HEK293 (cell line): ENCODE results near the gene ZAR1.
A peak's percentile ranks its signal among the peaks of the same experiment; 100 is the strongest.

Source experiments
- CTCF ChIA-PET: fragments of 350-600 bp; formaldehyde crosslinking; extraction: SDS; loops from one replicate; lab custom pipeline; 2021; ENCODE audit warnings: antibody characterized with exemption; lab: Yijun Ruan, JAX
- POLR2A ChIA-PET: fragments of 300-600 bp; formaldehyde crosslinking; extraction: SDS; loops from one replicate; lab custom pipeline; 2020; ENCODE audit warnings: antibody characterized with exemption, inconsistent platforms; lab: Yijun Ruan, JAX
- H3K27ac ChIP-seq: fragments of 200-500 bp; sonication (Bioruptor generic); 2 replicates; pipeline ENCODE4 v1.5.1; 2014; ENCODE audit warnings: low read depth, low read length, control low read depth, inconsistent platforms; ENCODE audit errors: extremely low read depth
- H3K36me3 ChIP-seq, 2 experiments: fragments of 200-500 bp in 1 of 2; sonication (Bioruptor generic) in 1 of 2; 1 replicate in 1 of 2; 2 replicates in 1 of 2; pipeline ENCODE4 v1.5.1; 2014 to 2017; ENCODE audit warnings: inconsistent platforms in 2 of 2, low read length in 2 of 2; ENCODE audit not compliant: control insufficient read depth in 2 of 2, insufficient read depth in 1 of 2
- H3K4me1 ChIP-seq: fragments of 200-500 bp; sonication (Bioruptor generic); 2 replicates; pipeline ENCODE4 v1.5.1; 2014; ENCODE audit warnings: mild to moderate bottlenecking, low read length, inconsistent platforms; ENCODE audit not compliant: control insufficient read depth, insufficient read depth
- H3K4me3 ChIP-seq: 2 replicates; pipeline ENCODE4 v1.5.1; 2011; ENCODE audit warnings: low read depth, mild to moderate bottlenecking, control low read depth, low read length, moderate library complexity
- H3K9me3 ChIP-seq: fragments of 200-500 bp; sonication (Bioruptor generic); 2 replicates; pipeline ENCODE4 v1.5.1; 2014; ENCODE audit warnings: low read depth, low read length, inconsistent platforms; ENCODE audit not compliant: control insufficient read depth, insufficient read depth
- KLF10 ChIP-seq: fragments of 450-650 bp; IDR thresholded peaks from 2 replicates; pipeline ENCODE4 v1.5.1; 2018; ENCODE audit warnings: missing biosample characterization, mild to moderate bottlenecking, missing genetic modification characterization
- MYNN ChIP-seq: fragments of 450-650 bp; formaldehyde crosslinking; IDR thresholded peaks from 2 replicates; pipeline ENCODE4 v1.5.1; 2016; ENCODE audit warnings: missing biosample characterization, missing genetic modification characterization, borderline replicate concordance
- SCRT2 ChIP-seq: fragments of 450-650 bp; formaldehyde crosslinking; IDR thresholded peaks from 2 replicates; pipeline ENCODE4 v1.5.1; 2016; ENCODE audit warnings: missing biosample characterization, missing genetic modification characterization
- SP2 ChIP-seq: fragments of 450-650 bp; formaldehyde crosslinking; IDR thresholded peaks from 2 replicates; pipeline ENCODE4 v1.5.1; 2016; ENCODE audit warnings: missing biosample characterization, missing genetic modification characterization
- SP3 ChIP-seq: fragments of 450-650 bp; formaldehyde crosslinking; IDR thresholded peaks from 2 replicates; pipeline ENCODE4 v1.5.1; 2016; ENCODE audit warnings: missing biosample characterization, missing genetic modification characterization
- SP7 ChIP-seq: fragments of 450-650 bp; formaldehyde crosslinking; IDR thresholded peaks from 2 replicates; pipeline ENCODE4 v1.5.1; 2016; ENCODE audit warnings: missing biosample characterization, missing genetic modification characterization
- ZBTB17 ChIP-seq: fragments of 450-650 bp; formaldehyde crosslinking; IDR thresholded peaks from 2 replicates; pipeline ENCODE4 v1.5.1; 2016; ENCODE audit warnings: missing biosample characterization, missing genetic modification characterization
- ZBTB48 ChIP-seq: fragments of 450-650 bp; formaldehyde crosslinking; IDR thresholded peaks from 2 replicates; pipeline ENCODE4 v1.5.1; 2016; ENCODE audit warnings: missing biosample characterization, missing genetic modification characterization
- ZNF133 ChIP-seq: fragments of 450-650 bp; formaldehyde crosslinking; IDR thresholded peaks from 2 replicates; pipeline ENCODE4 v1.5.1; 2016; ENCODE audit warnings: missing biosample characterization, missing genetic modification characterization
- ZNF155 ChIP-seq: fragments of 450-650 bp; formaldehyde crosslinking; IDR thresholded peaks from 2 replicates; pipeline ENCODE4 v1.5.1; 2016; ENCODE audit warnings: missing biosample characterization, missing genetic modification characterization
- ZNF175 ChIP-seq: fragments of 450-650 bp; formaldehyde crosslinking; IDR thresholded peaks from 2 replicates; pipeline ENCODE4 v1.5.1; 2016; ENCODE audit warnings: missing biosample characterization, missing genetic modification characterization
- ZNF266 ChIP-seq: fragments of 450-650 bp; formaldehyde crosslinking; IDR thresholded peaks from 2 replicates; pipeline ENCODE4 v1.5.1; 2016; ENCODE audit warnings: missing biosample characterization, missing genetic modification characterization, low read depth
- ZNF311 ChIP-seq: fragments of 450-650 bp; formaldehyde crosslinking; IDR thresholded peaks from 2 replicates; pipeline ENCODE4 v1.5.1; 2017; ENCODE audit warnings: missing biosample characterization, missing genetic modification characterization, borderline replicate concordance
- ZNF391 ChIP-seq: fragments of 450-650 bp; formaldehyde crosslinking; IDR thresholded peaks from 2 replicates; pipeline ENCODE4 v1.5.1; 2016; ENCODE audit warnings: low read depth, missing biosample characterization, missing genetic modification characterization, borderline replicate concordance
- ZNF48 ChIP-seq: fragments of 450-650 bp; formaldehyde crosslinking; IDR thresholded peaks from 2 replicates; pipeline ENCODE4 v1.5.1; 2016; ENCODE audit warnings: missing biosample characterization, missing genetic modification characterization
- ZNF549 ChIP-seq: fragments of 450-650 bp; IDR thresholded peaks from 2 replicates; pipeline ENCODE4 v1.5.1; 2018; ENCODE audit warnings: missing biosample characterization, missing genetic modification characterization, mild to moderate bottlenecking, inconsistent platforms, moderate library complexity
- TF ChIP-seq, protein P1 (sequence below): fragments of 450-650 bp; formaldehyde crosslinking; IDR thresholded peaks from 2 replicates; pipeline ENCODE4 v1.5.1; 2017; ENCODE audit warnings: missing biosample characterization, missing genetic modification characterization
- TF ChIP-seq, protein P2 (sequence below): fragments of 450-650 bp; formaldehyde crosslinking; IDR thresholded peaks from 2 replicates; pipeline ENCODE4 v1.5.1; 2017; ENCODE audit warnings: missing biosample characterization, mild to moderate bottlenecking, missing genetic modification characterization, moderate library complexity
- TF ChIP-seq, protein P3 (sequence below): fragments of 450-650 bp; formaldehyde crosslinking; IDR thresholded peaks from 2 replicates; pipeline ENCODE4 v1.5.1; 2016; ENCODE audit warnings: missing biosample characterization, missing genetic modification characterization
- TF ChIP-seq, protein P4 (sequence below): fragments of 450-650 bp; formaldehyde crosslinking; IDR thresholded peaks from 2 replicates; pipeline ENCODE4 v1.5.1; 2016; ENCODE audit warnings: missing biosample characterization, missing genetic modification characterization
- TF ChIP-seq, protein P5 (sequence below): fragments of 450-650 bp; formaldehyde crosslinking; optimal IDR thresholded peaks from 2 replicates; pipeline ENCODE3; 2016; ENCODE audit warnings: missing biosample characterization, mild to moderate bottlenecking, missing genetic modification characterization
- TF ChIP-seq, protein P6 (sequence below): fragments of 450-650 bp; formaldehyde crosslinking; IDR thresholded peaks from 2 replicates; pipeline ENCODE4 v1.5.1; 2016; ENCODE audit warnings: missing biosample characterization, missing genetic modification characterization

ZAR1 gene

DNA sequence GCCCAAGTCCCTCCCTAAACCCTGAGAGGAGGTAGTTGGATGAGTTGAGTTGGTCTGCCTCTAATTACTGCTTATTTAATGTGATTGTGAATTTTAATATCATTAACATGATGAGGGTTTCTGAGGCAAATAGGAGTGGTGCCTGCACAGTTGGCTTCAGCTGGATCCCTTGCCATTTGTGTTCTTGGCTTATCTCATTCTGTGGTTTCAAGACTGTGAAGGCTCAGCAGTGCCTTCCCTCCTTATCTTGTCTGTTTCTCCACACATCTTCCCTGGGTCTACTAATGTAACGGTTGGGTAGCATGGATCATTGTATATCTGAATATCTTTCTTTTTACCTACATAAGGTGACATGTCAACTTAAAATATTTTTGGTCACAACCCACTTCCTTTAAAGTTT, 8.5 kb upstream of the ZAR1 start:
- no peak overlapping the region for H3K4me3 ChIP-seq
- no peaks in the 10 kb centered on the region for H3K9me3 ChIP-seq
- H3K36me3 ChIP-seq, result no peaks in the 10 kb centered on the region
- POLR2A ChIA-PET, result no interaction called here
- H3K27ac ChIP-seq, result no peak overlapping the region
- 0 out of 2 replicates have a peak, but pooled peaks cover 2% of the 10 kb centered on the region for H3K4me1 ChIP-seq
- CTCF ChIA-PET, result interaction anchor here (0.6 kb wide), 1 partner anchor 343 kb away, joined by 4 read pairs; no protein-coding TSS in a partner anchor
- TF ChIP-seq ZNF133 (tag by site-specific recombination) (no peak), ZBTB48 (tag by site-specific recombination) (no peak), SCRT2 (tag by site-specific recombination) (no peak), ZNF48 (tag by site-specific recombination) (no peak), ZNF549 (tag by site-specific recombination) (no peak), ZNF155 (tag by site-specific recombination) (no peak), SP7 (tag by site-specific recombination) (no peak), ZNF175 (tag by site-specific recombination) (no peak), SP3 (no peak), ZNF266 (no peak)
- TF ChIP-seq, protein P1, sequence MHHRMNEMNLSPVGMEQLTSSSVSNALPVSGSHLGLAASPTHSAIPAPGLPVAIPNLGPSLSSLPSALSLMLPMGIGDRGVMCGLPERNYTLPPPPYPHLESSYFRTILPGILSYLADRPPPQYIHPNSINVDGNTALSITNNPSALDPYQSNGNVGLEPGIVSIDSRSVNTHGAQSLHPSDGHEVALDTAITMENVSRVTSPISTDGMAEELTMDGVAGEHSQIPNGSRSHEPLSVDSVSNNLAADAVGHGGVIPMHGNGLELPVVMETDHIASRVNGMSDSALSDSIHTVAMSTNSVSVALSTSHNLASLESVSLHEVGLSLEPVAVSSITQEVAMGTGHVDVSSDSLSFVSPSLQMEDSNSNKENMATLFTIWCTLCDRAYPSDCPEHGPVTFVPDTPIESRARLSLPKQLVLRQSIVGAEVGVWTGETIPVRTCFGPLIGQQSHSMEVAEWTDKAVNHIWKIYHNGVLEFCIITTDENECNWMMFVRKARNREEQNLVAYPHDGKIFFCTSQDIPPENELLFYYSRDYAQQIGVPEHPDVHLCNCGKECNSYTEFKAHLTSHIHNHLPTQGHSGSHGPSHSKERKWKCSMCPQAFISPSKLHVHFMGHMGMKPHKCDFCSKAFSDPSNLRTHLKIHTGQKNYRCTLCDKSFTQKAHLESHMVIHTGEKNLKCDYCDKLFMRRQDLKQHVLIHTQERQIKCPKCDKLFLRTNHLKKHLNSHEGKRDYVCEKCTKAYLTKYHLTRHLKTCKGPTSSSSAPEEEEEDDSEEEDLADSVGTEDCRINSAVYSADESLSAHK, result no peak
- TF ChIP-seq, protein P2, sequence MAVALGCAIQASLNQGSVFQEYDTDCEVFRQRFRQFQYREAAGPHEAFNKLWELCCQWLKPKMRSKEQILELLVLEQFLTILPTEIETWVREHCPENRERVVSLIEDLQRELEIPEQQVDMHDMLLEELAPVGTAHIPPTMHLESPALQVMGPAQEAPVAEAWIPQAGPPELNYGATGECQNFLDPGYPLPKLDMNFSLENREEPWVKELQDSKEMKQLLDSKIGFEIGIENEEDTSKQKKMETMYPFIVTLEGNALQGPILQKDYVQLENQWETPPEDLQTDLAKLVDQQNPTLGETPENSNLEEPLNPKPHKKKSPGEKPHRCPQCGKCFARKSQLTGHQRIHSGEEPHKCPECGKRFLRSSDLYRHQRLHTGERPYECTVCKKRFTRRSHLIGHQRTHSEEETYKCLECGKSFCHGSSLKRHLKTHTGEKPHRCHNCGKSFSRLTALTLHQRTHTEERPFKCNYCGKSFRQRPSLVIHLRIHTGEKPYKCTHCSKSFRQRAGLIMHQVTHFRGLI, result no peak

DNA sequence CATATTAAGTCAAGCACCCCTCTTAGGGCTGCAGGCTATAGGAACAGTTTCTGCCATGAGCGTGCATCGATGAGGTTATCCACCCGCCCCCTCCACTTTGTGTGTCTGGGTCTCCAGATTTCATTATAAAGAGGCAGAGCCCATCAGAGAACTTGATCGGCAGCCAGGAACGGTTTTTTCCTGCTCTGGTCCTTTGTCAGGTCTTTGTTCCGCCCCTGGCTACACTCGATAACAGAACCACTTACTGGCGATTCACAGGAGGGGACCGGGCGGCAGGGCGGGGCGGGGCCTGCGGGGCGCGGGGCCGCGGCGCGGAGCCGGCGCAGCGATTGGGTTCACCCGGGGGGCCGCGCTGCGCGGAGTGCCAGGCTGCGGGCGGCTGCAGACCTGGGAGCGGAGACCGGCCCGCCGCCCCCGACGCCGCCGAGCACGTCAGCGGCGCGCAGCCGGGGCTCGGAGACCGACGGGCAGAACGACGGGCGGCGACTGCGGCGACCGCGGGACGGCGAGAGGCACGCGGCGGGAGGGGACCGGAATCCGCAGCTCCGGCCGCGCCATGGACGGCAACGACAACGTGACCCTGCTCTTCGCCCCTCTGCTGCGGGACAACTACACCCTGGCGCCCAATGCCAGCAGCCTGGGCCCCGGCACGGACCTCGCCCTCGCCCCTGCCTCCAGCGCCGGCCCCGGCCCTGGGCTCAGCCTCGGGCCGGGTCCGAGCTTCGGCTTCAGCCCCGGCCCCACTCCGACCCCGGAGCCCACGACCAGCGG, 6.9 kb upstream of the ZAR1 start, which contains the start of gene SLC10A4:
TSS of gene SLC10A4 (plus strand) at position 338 of the 771 bp plus-strand sequence. CDS start at position 557, 219 bp downstream.
- Histone ChIP-seq H3K27ac (peak within 1 kb of the TSS; percentile 19; the same call in 1 of the 2 replicates), H3K4me3 (peak within 1 kb of the TSS; percentile 42), H3K36me3 (no peaks in the 10 kb centered on the region), H3K9me3 (no peaks in the 10 kb centered on the region), H3K4me1 (0 out of 2 replicates have a peak, but pooled peaks cover 2% of the 10 kb centered on the region)
- POLR2A ChIA-PET, result no interaction called here
- CTCF ChIA-PET, result no interaction called here
- TF ChIP-seq, protein P3, sequence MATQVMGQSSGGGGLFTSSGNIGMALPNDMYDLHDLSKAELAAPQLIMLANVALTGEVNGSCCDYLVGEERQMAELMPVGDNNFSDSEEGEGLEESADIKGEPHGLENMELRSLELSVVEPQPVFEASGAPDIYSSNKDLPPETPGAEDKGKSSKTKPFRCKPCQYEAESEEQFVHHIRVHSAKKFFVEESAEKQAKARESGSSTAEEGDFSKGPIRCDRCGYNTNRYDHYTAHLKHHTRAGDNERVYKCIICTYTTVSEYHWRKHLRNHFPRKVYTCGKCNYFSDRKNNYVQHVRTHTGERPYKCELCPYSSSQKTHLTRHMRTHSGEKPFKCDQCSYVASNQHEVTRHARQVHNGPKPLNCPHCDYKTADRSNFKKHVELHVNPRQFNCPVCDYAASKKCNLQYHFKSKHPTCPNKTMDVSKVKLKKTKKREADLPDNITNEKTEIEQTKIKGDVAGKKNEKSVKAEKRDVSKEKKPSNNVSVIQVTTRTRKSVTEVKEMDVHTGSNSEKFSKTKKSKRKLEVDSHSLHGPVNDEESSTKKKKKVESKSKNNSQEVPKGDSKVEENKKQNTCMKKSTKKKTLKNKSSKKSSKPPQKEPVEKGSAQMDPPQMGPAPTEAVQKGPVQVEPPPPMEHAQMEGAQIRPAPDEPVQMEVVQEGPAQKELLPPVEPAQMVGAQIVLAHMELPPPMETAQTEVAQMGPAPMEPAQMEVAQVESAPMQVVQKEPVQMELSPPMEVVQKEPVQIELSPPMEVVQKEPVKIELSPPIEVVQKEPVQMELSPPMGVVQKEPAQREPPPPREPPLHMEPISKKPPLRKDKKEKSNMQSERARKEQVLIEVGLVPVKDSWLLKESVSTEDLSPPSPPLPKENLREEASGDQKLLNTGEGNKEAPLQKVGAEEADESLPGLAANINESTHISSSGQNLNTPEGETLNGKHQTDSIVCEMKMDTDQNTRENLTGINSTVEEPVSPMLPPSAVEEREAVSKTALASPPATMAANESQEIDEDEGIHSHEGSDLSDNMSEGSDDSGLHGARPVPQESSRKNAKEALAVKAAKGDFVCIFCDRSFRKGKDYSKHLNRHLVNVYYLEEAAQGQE (tag by site-specific recombination), result no peak
- TF ChIP-seq SP2 (tag by site-specific recombination) (0 out of 2 replicates have a peak, but pooled peaks have one; percentile 27), ZNF311 (tag by site-specific recombination) (no peak), ZNF391 (tag by site-specific recombination) (no peak), KLF10 (no peak), ZBTB17 (tag by site-specific recombination) (peak; percentile 64), MYNN (tag by site-specific recombination) (no peak)
- TF ChIP-seq, protein P4, sequence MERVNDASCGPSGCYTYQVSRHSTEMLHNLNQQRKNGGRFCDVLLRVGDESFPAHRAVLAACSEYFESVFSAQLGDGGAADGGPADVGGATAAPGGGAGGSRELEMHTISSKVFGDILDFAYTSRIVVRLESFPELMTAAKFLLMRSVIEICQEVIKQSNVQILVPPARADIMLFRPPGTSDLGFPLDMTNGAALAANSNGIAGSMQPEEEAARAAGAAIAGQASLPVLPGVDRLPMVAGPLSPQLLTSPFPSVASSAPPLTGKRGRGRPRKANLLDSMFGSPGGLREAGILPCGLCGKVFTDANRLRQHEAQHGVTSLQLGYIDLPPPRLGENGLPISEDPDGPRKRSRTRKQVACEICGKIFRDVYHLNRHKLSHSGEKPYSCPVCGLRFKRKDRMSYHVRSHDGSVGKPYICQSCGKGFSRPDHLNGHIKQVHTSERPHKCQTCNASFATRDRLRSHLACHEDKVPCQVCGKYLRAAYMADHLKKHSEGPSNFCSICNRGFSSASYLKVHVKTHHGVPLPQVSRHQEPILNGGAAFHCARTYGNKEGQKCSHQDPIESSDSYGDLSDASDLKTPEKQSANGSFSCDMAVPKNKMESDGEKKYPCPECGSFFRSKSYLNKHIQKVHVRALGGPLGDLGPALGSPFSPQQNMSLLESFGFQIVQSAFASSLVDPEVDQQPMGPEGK (tag by site-specific recombination), result no peak
- TF ChIP-seq, protein P5, sequence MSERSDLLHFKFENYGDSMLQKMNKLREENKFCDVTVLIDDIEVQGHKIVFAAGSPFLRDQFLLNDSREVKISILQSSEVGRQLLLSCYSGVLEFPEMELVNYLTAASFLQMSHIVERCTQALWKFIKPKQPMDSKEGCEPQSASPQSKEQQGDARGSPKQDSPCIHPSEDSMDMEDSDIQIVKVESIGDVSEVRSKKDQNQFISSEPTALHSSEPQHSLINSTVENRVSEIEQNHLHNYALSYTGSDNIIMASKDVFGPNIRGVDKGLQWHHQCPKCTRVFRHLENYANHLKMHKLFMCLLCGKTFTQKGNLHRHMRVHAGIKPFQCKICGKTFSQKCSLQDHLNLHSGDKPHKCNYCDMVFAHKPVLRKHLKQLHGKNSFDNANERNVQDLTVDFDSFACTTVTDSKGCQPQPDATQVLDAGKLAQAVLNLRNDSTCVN (tag by site-specific recombination), result peak; percentile 32
- TF ChIP-seq, protein P6, sequence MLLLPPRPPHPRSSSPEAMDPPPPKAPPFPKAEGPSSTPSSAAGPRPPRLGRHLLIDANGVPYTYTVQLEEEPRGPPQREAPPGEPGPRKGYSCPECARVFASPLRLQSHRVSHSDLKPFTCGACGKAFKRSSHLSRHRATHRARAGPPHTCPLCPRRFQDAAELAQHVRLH (tag by site-specific recombination), result no peak
